Parathyroid adenoma (tissue), 2 donors: ENCODE measurements around the gene B4GALT6.
A peak's percentile ranks its signal among the peaks of the same experiment; 100 is the strongest.

ENCODE experiments used
- H2AFZ ChIP-seq: fragments of 300-600 bp; sonication (generic); one replicate; pipeline ENCODE4 v1.7.0; 2017; ENCODE audit warnings: antibody characterized with exemption, mild to moderate bottlenecking
- H3K27ac ChIP-seq: fragments of 300-600 bp; sonication (generic); one replicate; pipeline ENCODE4 v1.7.0; 2017
- H3K27me3 ChIP-seq: fragments of 300-600 bp; sonication (generic); one replicate; pipeline ENCODE4 v1.7.0; 2017; ENCODE audit warnings: low read length; ENCODE audit not compliant: control insufficient read depth, insufficient read depth
- H3K36me3 ChIP-seq: fragments of 300-600 bp; sonication (generic); one replicate; pipeline ENCODE4 v1.7.0; 2017; ENCODE audit warnings: low read length; ENCODE audit not compliant: control insufficient read depth, insufficient read depth
- H3K4me1 ChIP-seq: fragments of 300-600 bp; sonication (generic); one replicate; pipeline ENCODE4 v1.7.0; 2017; ENCODE audit warnings: control low read depth
- H3K4me2 ChIP-seq: fragments of 300-600 bp; sonication (generic); one replicate; pipeline ENCODE4 v1.7.0; 2017; ENCODE audit warnings: low read length
- H3K4me3 ChIP-seq: fragments of 300-600 bp; sonication (generic); one replicate; pipeline ENCODE4 v1.7.0; 2017; ENCODE audit warnings: low read depth, low read length
- H3K79me2 ChIP-seq: fragments of 300-600 bp; sonication (generic); one replicate; pipeline ENCODE4 v1.7.0; 2017; ENCODE audit warnings: control low read depth
- H3K9ac ChIP-seq: fragments of 300-600 bp; sonication (generic); one replicate; pipeline ENCODE4 v1.7.0; 2017; ENCODE audit warnings: mild to moderate bottlenecking
- H3K9me3 ChIP-seq: fragments of 300-600 bp; sonication (generic); one replicate; pipeline ENCODE4 v1.7.0; 2017; ENCODE audit warnings: low read length; ENCODE audit not compliant: control insufficient read depth
- CTCF ChIP-seq: fragments of 300-600 bp; sonication (generic); IDR thresholded peaks from one replicate; pipeline ENCODE4 v1.7.0; 2017; ENCODE audit warnings: antibody characterized with exemption, mild to moderate bottlenecking
- donor health status: primary hyperparathyroidism.

B4GALT6 gene

GRCh38 chr18:31609886-31610285, 74.5 kb downstream of the B4GALT6 start:
- H3K4me3 ChIP-seq, result peak overlapping the region; percentile 25
- peaks cover 29% of the 10 kb centered on the region for H3K4me1 ChIP-seq
- H3K27me3 ChIP-seq, result no peaks in the 10 kb centered on the region
- H3K36me3 ChIP-seq, result no peaks in the 10 kb centered on the region
- H3K4me2 ChIP-seq, result peak overlapping the region; percentile 60
- TF ChIP-seq CTCF, result no peak
- H2AFZ ChIP-seq, result peak overlapping the region; percentile 82
- peak overlapping the region; percentile 84 for H3K27ac ChIP-seq
- H3K9ac ChIP-seq, result no peak overlapping the region
- no peaks in the 10 kb centered on the region for H3K9me3 ChIP-seq
- H3K79me2 ChIP-seq, result no peaks in the 10 kb centered on the region

GRCh38 chr18:31607384-31607783, 77.0 kb downstream of the B4GALT6 start:
- H3K27ac ChIP-seq, result no peak overlapping the region
- TF ChIP-seq CTCF, result no peak
- no peaks in the 10 kb centered on the region for H3K27me3 ChIP-seq

GRCh38 chr18:31606265-31606664, 78.1 kb downstream of the B4GALT6 start:
- H3K27me3 ChIP-seq, result no peaks in the 10 kb centered on the region
- no peaks in the 10 kb centered on the region for H3K36me3 ChIP-seq
- no peaks in the 10 kb centered on the region for H3K79me2 ChIP-seq
- no peak overlapping the region for H2AFZ ChIP-seq
- no peak for TF ChIP-seq CTCF
- no peak overlapping the region for H3K27ac ChIP-seq
- H3K4me3 ChIP-seq, result no peak overlapping the region
- no peaks in the 10 kb centered on the region for H3K9me3 ChIP-seq
- H3K9ac ChIP-seq, result no peak overlapping the region
- H3K4me1 ChIP-seq, result peaks cover 20% of the 10 kb centered on the region
- H3K4me2 ChIP-seq, result no peak overlapping the region

More at GRCh38 chr18:31607384-31607783, 77.0 kb downstream of the B4GALT6 start:
- H3K4me2 ChIP-seq, result no peak overlapping the region
- H3K79me2 ChIP-seq, result no peaks in the 10 kb centered on the region
- no peaks in the 10 kb centered on the region for H3K36me3 ChIP-seq
- no peak overlapping the region for H3K4me3 ChIP-seq
- H2AFZ ChIP-seq, result no peak overlapping the region
- H3K4me1 ChIP-seq, result peaks cover 29% of the 10 kb centered on the region
- H3K9ac ChIP-seq, result no peak overlapping the region
- no peaks in the 10 kb centered on the region for H3K9me3 ChIP-seq

GRCh38 chr18:31603315-31603714, 81.1 kb downstream of the B4GALT6 start:
- no peak for TF ChIP-seq CTCF
- Histone ChIP-seq H3K4me3 (no peak overlapping the region), H2AFZ (no peak overlapping the region), H3K27me3 (no peaks in the 10 kb centered on the region), H3K79me2 (no peaks in the 10 kb centered on the region), H3K36me3 (no peaks in the 10 kb centered on the region), H3K9me3 (no peaks in the 10 kb centered on the region), H3K4me1 (no peaks in the 10 kb centered on the region), H3K27ac (no peak overlapping the region), H3K9ac (no peak overlapping the region), H3K4me2 (no peak overlapping the region)

- H3K79me2 ChIP-seq, result no peaks in the 10 kb centered on the region
- H3K4me3 ChIP-seq, result no peak overlapping the region
- H3K9me3 ChIP-seq, result no peaks in the 10 kb centered on the region
- H3K4me1 ChIP-seq, result no peaks in the 10 kb centered on the region
- H3K36me3 ChIP-seq, result no peaks in the 10 kb centered on the region
- H3K27ac ChIP-seq, result no peak overlapping the region
- no peak overlapping the region for H3K4me2 ChIP-seq
- H3K27me3 ChIP-seq, result no peaks in the 10 kb centered on the region
- no peak overlapping the region for H3K9ac ChIP-seq
- TF ChIP-seq CTCF, result no peak
- no peak overlapping the region for H2AFZ ChIP-seq
Observed at GRCh38 chr18:31598021-31598805, 86.2 kb downstream of the B4GALT6 start.
